Hepatocyte (in vitro differentiated cells): ENCODE results near the gene SIK3. TPM values are rescaled to one million over a fixed set of nuclear protein-coding genes. Genes with fewer than 3 reads are reported as not detected.

Source experiments
- DNase-seq: peaks from one replicate; pipeline ENCODE4 v3.0.0-alpha.2; 2016; ENCODE audit warnings: low spot score
- H2AFZ ChIP-seq: fragments of 200-600 bp; sonication (generic); 2 replicates; pipeline ENCODE4 v1.6.0; 2016; ENCODE audit warnings: antibody characterized with exemption, mild to moderate bottlenecking
- H3K27ac ChIP-seq: fragments of 200-600 bp; sonication (generic); 2 replicates; pipeline ENCODE4 v1.5.1; 2016; ENCODE audit warnings: mild to moderate bottlenecking
- H3K27me3 ChIP-seq: fragments of 200-600 bp; sonication (generic); 2 replicates; pipeline ENCODE4 v1.6.1; 2016
- H3K36me3 ChIP-seq: fragments of 200-600 bp; sonication (generic); replicated peaks from 2 replicates; pipeline ENCODE4 v1.5.1; 2016; ENCODE audit warnings: low read depth; ENCODE audit not compliant: insufficient read depth
- H3K4me1 ChIP-seq: fragments of 200-600 bp; sonication (generic); 2 replicates; pipeline ENCODE4 v1.5.1; 2016; ENCODE audit warnings: mild to moderate bottlenecking, moderate library complexity; ENCODE audit not compliant: insufficient read depth
- H3K4me2 ChIP-seq: fragments of 200-600 bp; sonication (generic); 2 replicates; pipeline ENCODE4 v1.6.0; 2016
- H3K4me3 ChIP-seq: fragments of 200-600 bp; sonication (generic); 2 replicates; pipeline ENCODE4 v1.5.1; 2016; ENCODE audit warnings: mild to moderate bottlenecking
- H3K79me2 ChIP-seq: fragments of 200-600 bp; sonication (generic); 2 replicates; pipeline ENCODE4 v1.6.0; 2017; ENCODE audit warnings: mild to moderate bottlenecking
- H3K9me2 ChIP-seq: fragments of 200-600 bp; sonication (generic); replicated peaks from 2 replicates; pipeline ENCODE4 v1.6.0; 2017; ENCODE audit warnings: mild to moderate bottlenecking; ENCODE audit not compliant: insufficient read depth
- H3K9me3 ChIP-seq: fragments of 200-600 bp; sonication (generic); 2 replicates; pipeline ENCODE4 v1.5.1; 2016; ENCODE audit warnings: low read depth, mild to moderate bottlenecking
- H4K20me1 ChIP-seq: fragments of 200-600 bp; sonication (generic); 2 replicates; pipeline ENCODE4 v1.6.0; 2016; ENCODE audit warnings: mild to moderate bottlenecking; ENCODE audit not compliant: insufficient read depth, poor library complexity, severe bottlenecking
- EZH2 ChIP-seq: fragments of 200-600 bp; sonication (generic); IDR thresholded peaks from 2 replicates; pipeline ENCODE4 v1.6.1; 2016; ENCODE audit warnings: antibody characterized with exemption, mild to moderate bottlenecking, borderline replicate concordance
- EZH2phosphoT487 ChIP-seq: fragments of 200-600 bp; sonication (generic); IDR thresholded peaks from one replicate; pipeline ENCODE4 v1.6.1; 2018; ENCODE audit warnings: antibody characterized with exemption, mild to moderate bottlenecking, low read depth, moderate library complexity; ENCODE audit not compliant: unreplicated experiment, severe bottlenecking
- WGBS: methylation state at CpG from one replicate; pipeline ENCODE4 v1.1.6; 2016; ENCODE audit warnings: low lambda C conversion rate; ENCODE audit errors: missing lambda C conversion rate; 5-methylcytosine and 5-hydroxymethylcytosine counted together
- polyA plus RNA-seq: library from polyadenylated mRNA; unstranded; fragments of >200 nt; fragmentation: Nextera tagmentation; extraction: Ambion mirVana; gene quantifications from 2 replicates; pipeline ENCODE4 v1.2.1, GENCODE V29; 2016
- total RNA-seq: library from RNA; depleted of rRNA; stranded (reverse); fragments of >200 nt; gene quantifications from 2 replicates; pipeline ENCODE4 v1.2.3, GENCODE V29; 2014
- TF ChIP-seq, protein P1 (sequence below): fragments of 200-600 bp; sonication (generic); IDR thresholded peaks from 2 replicates; pipeline ENCODE4 v1.5.1; 2016; ENCODE audit warnings: antibody characterized with exemption, mild to moderate bottlenecking; ENCODE audit not compliant: poor library complexity

SIK3 gene
- total and polyA plus RNA-seq, 2 experiments from 2014 or later: 15.8 to 17.7 TPM

DNA sequence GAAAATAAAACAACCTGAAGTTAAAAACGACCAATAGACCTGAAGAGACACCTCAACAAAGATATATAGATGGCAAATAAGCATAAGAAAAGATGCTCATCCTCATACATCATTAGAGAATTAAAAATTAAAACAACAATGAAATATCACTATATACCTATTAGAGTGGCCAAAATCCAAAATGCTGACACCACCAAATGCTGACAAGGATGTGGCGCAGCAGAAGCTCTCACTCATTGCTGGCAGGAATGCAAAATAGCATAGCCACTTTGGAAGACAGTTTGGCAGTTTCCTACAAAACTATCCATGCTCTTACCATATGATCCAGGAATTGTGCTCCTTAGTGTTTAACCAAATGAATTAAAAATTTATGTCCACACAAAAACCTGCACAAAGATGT, 205.9 kb downstream of the SIK3 start:
- Histone ChIP-seq H4K20me1 (no peaks in the 10 kb centered on the region), H3K4me2 (no peak overlapping the region), H3K4me3 (no peak overlapping the region), H3K9me2 (no peaks in the 10 kb centered on the region), H3K27ac (no peak overlapping the region), H3K9me3 (no peaks in the 10 kb centered on the region), H2AFZ (no peak overlapping the region), H3K36me3 (no peaks in the 10 kb centered on the region), H3K4me1 (no peaks in the 10 kb centered on the region), H3K27me3 (no peaks in the 10 kb centered on the region), H3K79me2 (no peaks in the 10 kb centered on the region)
- TF ChIP-seq, protein P1, sequence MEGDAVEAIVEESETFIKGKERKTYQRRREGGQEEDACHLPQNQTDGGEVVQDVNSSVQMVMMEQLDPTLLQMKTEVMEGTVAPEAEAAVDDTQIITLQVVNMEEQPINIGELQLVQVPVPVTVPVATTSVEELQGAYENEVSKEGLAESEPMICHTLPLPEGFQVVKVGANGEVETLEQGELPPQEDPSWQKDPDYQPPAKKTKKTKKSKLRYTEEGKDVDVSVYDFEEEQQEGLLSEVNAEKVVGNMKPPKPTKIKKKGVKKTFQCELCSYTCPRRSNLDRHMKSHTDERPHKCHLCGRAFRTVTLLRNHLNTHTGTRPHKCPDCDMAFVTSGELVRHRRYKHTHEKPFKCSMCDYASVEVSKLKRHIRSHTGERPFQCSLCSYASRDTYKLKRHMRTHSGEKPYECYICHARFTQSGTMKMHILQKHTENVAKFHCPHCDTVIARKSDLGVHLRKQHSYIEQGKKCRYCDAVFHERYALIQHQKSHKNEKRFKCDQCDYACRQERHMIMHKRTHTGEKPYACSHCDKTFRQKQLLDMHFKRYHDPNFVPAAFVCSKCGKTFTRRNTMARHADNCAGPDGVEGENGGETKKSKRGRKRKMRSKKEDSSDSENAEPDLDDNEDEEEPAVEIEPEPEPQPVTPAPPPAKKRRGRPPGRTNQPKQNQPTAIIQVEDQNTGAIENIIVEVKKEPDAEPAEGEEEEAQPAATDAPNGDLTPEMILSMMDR: no peak
- TF ChIP-seq EZH2 (no peak), EZH2phosphoT487 (no peak)
- DNase-seq: no peak
- 92% methylated on average over 2 of the region's 2 CpGs for WGBS

DNA sequence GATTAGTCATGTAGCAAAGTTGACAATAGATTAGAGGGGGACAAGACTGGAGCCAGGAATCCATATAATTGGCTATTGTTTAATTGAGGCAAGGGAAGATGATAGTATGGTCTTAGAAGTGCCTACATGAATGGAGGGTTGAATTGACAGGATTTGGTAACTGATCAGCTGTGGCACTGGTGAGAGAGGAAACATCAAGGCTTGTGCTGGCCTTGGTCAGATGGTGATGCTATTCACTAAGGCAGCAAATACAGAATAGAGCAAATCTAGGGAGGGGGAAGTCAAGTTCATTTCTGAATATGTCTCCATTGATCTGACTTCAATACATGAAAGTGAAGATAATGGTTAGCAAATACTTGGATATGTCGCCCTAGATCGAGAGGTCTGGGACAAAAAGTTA, 206.5 kb downstream of the SIK3 start:
- H3K27me3 ChIP-seq: no peaks in the 10 kb centered on the region
- H3K4me3 ChIP-seq: no peak overlapping the region
- H3K9me2 ChIP-seq: no peaks in the 10 kb centered on the region
- H3K4me1 ChIP-seq: no peaks in the 10 kb centered on the region
- H3K79me2 ChIP-seq: no peaks in the 10 kb centered on the region
- H3K36me3 ChIP-seq: no peaks in the 10 kb centered on the region
- TF ChIP-seq EZH2 (no peak), EZH2phosphoT487 (no peak)
- TF ChIP-seq, protein P1: no peak
- no peak for DNase-seq
- H4K20me1 ChIP-seq: no peaks in the 10 kb centered on the region
- no peak overlapping the region for H3K4me2 ChIP-seq
- no peaks in the 10 kb centered on the region for H3K9me3 ChIP-seq
- WGBS: 96% methylated on average over 2 of the region's 2 CpGs
- H2AFZ ChIP-seq: no peak overlapping the region
- H3K27ac ChIP-seq: no peak overlapping the region

DNA sequence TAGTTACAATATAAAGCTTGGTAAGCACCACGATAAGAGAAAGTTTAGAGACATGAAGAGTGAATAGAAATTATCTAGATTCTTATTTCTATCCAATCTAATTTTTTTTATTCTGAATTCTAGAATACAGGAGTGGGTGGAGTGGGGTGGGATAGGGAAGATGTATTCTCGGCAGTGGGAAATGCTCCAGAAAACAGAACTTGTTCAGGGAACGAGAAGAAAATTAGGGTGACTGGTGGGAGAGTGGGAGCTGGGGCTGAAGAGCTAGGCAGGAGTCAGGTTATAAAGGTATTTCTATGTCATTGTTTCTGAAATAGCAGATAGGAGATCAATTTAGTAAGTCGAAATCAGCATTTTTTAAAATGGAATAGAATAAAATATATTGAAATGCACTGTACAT, 207.6 kb downstream of the SIK3 start:
- Histone ChIP-seq H3K4me2 (no peak overlapping the region), H3K36me3 (no peaks in the 10 kb centered on the region), H3K9me3 (no peaks in the 10 kb centered on the region), H3K27me3 (no peaks in the 10 kb centered on the region), H3K79me2 (no peaks in the 10 kb centered on the region), H3K27ac (no peak overlapping the region), H4K20me1 (no peaks in the 10 kb centered on the region), H2AFZ (no peak overlapping the region), H3K4me1 (no peaks in the 10 kb centered on the region), H3K9me2 (no peaks in the 10 kb centered on the region), H3K4me3 (no peak overlapping the region)
- no peak for TF ChIP-seq EZH2phosphoT487
- no peak for TF ChIP-seq EZH2
- TF ChIP-seq, protein P1: no peak
- 96% methylated on average over 4 of the region's 4 CpGs for WGBS
- no peak for DNase-seq

DNA sequence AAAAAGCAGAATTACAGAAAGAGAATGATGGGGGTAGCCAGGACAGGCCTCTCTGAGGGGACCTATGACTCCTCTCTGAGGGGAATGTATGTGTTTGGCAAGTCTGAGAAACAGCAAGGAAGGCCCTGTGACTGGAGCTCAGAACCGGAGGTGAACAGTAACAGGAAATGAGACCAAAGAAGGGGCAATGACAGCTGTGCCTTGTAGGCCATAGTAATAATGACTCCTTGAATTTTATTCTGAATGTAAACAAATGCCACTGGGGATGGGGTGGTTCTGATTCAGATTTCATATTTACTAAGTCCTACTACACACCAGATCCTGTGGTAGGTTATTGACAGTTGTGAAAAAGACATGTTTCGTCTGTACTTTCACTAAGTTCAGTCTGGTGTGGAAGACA, 208.0 kb downstream of the SIK3 start:
- DNase-seq: no peak
- 79% methylated on average over 2 of the region's 2 CpGs for WGBS
- no peaks in the 10 kb centered on the region for H4K20me1 ChIP-seq
- H3K4me1 ChIP-seq: no peaks in the 10 kb centered on the region
- no peak overlapping the region for H3K4me2 ChIP-seq
- no peak overlapping the region for H3K4me3 ChIP-seq
- no peaks in the 10 kb centered on the region for H3K36me3 ChIP-seq
- H3K9me3 ChIP-seq: no peaks in the 10 kb centered on the region
- TF ChIP-seq EZH2phosphoT487: no peak
- TF ChIP-seq EZH2: no peak
- TF ChIP-seq, protein P1: no peak
- no peak overlapping the region for H2AFZ ChIP-seq
- no peaks in the 10 kb centered on the region for H3K9me2 ChIP-seq
- H3K27me3 ChIP-seq: no peaks in the 10 kb centered on the region
- H3K79me2 ChIP-seq: no peaks in the 10 kb centered on the region
- H3K27ac ChIP-seq: no peak overlapping the region
